A549 treated with GW870086 at 1 μM for 4 hours (cell line): ENCODE measurements around the gene ZNF208. TPM values are rescaled to one million over a fixed set of nuclear protein-coding genes. Genes with fewer than 3 reads are reported as not detected.

Experiments used
- total RNA-seq: library from RNA; stranded (reverse); fragments of 200-300 nt; extraction: Qiagen RNA extraction; gene quantifications from 5 replicates; pipeline ENCODE4 v1.2.3, GENCODE V29; 2022; ENCODE audit warnings: low read depth

Gene ZNF208
- not detected in 5 replicates for total RNA-seq

DNA sequence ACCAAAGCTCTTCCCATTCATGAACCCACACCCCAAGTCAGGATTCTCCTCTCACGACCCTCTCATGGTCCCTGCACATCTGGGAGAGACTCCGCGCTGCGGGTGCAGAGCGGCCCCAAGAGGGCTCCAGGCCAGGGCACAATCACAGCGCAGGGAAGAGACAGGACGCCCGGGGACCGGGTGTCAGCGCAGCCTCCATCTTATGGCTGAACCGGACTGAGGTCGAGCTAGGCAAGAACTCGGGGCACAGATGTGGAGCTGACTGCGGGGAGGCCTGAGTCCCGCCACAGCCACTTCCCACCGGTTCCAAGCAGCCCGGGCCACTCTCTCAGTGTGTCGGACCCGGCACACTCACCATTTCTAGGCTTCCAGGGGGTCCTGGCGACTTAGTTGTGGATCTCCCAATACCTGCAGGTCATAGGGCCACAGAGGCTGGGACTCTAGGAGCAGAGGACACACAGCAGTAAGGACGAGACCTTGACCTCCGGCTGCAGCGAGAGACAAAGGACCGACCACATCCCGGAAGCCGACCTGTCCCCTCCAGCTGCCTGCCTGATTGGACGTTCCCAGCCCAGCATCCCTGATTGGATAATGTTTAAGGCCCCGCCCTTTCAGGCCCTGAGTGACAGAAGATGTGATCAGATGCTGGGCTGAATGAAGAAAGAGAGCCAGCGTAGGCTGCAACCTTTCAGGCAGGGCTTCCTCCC is at the start of gene ZNF208:
Gene ZNF208 (minus strand): TSS at position 507 of the 707 bp plus-strand sequence. CDS start 149 bp downstream, at position 358.

Other genes with a start within 250 kb of the ZNF208 start
- not detected in 5 replicates for gene ZNF100, start 243.4 kb downstream of the ZNF208 start, total RNA-seq
- gene ZNF43, start 174.8 kb downstream of the ZNF208 start, total RNA-seq = 2.2 to 3.2 TPM (median 2.9 TPM) in 5 replicates
- gene ZNF257, start 41.5 kb upstream of the ZNF208 start, total RNA-seq = not detected in 5 replicates
- not detected in 5 replicates for gene ZNF676, start 186.0 kb upstream of the ZNF208 start, total RNA-seq